ENCODE results near the gene CCDC9B.

CCDC9B gene

DNA sequence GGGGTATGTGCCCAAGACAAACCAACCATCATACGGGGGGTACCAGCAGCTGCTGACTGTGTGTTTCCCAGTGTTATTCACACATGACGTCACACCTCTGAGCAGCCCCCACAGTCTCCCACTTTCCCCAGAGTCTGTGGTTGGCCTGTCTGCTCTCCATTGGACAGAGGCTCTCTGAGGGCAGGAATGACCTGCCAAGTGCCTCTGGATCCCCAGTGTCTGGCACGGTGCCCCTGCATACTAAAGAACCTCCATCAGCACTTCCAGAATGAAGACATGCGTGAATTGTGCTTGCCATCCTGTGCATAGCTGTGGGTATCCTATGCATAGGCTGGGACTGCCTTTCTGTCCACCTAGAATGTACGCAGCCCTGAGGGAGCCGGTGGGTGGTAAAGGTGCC lies 3.5 kb upstream of the CCDC9B start:
- DNase-seq = no peak

DNA sequence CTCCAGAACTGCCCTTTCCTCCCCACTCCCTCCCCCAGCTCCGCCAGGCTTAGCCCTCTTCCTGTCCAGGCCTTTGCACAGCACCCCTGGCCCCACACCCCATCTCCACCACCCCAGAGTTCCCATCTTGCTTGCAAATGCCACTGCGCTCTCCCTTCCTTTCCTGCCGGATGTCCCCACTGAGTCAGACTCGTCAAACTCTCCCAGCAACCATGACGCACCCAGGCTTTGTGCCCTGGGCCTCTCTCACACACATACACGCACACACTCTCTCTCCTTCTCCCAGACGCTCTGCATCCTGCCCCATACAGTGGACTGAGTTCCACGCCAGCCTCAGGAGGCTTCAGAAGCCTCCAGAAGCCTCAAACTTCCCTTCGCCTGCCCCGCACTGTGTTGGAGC lies 2.8 kb upstream of the CCDC9B start:
- DNase-seq = no peak

GRCh38 chr15:40342416-40343320 lies 1.9 kb upstream of the CCDC9B start:
- DNase-seq = no peak

GRCh38 chr15:40340038-40340739 lies 550 bp downstream of the CCDC9B start:
- no peak for DNase-seq

GRCh38 chr15:40339621-40339945 lies 1.2 kb downstream of the CCDC9B start:
- no peak for DNase-seq

DNA sequence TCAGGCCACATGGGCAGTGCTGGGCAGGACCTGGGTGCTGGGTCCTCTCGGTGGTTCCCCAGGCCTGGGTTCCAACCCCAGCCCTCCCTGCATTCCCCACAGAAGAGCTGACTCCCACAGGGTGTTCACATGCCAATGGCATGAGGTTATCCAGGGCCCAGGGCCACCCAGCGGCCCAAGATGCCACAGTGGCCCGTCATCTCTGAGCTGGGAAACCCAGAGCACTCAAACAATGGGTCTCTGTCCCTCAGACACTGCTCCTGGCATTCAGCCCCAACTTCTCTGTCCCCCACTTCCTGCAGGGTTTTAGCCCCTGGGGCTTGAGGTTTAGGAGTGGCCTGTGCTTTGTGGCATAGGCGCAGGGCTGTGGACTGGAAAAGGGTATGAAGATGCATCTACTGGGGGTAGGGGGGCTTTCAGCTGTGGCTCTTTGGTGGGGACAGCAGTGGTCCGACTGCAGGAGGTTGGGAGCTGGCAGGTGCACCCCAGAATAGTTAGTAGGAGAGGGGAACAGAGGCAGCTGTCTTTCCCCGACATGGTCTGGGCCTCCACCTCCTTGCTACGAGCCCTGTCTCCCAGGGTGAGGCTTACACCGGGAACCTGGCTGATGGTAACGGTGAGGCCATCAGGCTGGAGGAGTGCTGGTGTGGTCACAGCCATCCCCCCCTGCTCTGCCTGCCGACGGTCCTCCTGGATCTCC lies 1.7 kb downstream of the CCDC9B start:
- no peak for DNase-seq

DNA sequence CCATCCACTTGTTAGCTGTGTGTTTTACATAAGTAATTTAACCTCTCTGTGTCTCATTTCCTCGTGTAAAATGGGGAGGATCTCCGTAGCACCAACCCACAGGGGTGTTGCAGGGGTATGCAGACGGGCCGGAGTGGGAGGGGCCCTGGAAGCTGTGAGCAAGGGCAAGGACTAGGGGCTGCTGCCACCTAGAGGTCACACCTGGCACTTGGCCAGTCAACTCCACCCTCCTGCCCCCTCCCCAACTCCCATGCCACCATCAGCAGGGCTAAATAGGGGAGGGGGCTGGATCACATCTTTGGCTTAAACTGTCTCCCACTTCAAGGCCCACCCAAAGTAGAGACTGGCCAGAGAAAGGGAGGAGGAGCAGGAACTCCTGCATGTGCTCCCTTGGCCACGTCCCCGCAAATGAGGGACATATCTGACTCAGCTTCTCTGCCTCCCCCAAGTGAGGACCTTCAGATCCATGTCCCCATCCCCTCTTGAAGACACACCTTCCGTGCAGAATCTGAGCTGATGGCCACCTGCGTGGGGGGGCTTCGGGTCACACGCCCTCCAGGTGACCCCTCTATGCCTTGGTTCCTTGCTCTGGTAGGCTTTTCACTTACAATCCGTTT lies 2.6 kb downstream of the CCDC9B start:
- peak; percentile 79 for DNase-seq

GRCh38 chr15:40337597-40337996 lies 3.1 kb downstream of the CCDC9B start:
- no peak for DNase-seq

GRCh38 chr15:40336744-40337122 lies 4.0 kb downstream of the CCDC9B start:
- DNase-seq = peak; percentile 11

DNA sequence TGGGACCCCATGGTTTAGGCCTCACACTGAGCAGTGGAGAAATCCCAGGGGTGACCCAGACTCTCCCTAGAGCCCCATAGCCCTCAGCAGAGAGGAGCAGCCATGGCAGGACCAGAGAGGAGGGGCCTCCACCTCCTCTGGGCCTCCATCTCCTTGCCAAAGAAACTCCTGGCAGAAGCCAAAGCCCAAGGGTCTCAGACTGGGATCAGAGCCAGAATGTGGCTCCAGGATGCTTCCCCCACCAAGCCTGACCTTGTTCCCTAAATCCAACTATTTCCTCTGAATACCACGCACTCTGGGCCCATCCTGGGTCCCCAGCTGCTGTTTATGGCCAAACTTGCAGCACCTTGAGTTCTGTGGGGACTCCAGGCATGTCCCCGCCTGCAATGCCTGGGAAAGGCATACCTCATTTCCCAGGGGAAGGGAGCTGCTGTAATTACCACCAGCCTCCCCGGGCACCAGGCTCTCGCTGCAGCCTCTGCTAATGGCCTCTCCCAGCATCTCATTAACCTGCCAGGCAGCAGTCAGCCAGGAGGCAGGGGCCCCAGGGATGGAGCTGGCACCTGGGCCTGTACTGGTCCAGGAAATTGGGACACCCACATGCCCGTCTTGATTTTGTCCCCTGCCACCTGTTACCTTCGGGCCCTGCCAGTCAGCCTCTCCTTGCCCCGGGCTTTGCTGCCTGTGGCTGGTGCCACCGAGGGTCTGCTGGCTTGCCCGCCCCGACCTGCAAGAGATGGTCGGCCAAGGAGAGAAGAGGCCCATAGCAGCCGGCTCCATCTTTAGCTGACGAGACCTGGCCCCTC lies 4.6 kb downstream of the CCDC9B start:
- no peak for DNase-seq

DNA sequence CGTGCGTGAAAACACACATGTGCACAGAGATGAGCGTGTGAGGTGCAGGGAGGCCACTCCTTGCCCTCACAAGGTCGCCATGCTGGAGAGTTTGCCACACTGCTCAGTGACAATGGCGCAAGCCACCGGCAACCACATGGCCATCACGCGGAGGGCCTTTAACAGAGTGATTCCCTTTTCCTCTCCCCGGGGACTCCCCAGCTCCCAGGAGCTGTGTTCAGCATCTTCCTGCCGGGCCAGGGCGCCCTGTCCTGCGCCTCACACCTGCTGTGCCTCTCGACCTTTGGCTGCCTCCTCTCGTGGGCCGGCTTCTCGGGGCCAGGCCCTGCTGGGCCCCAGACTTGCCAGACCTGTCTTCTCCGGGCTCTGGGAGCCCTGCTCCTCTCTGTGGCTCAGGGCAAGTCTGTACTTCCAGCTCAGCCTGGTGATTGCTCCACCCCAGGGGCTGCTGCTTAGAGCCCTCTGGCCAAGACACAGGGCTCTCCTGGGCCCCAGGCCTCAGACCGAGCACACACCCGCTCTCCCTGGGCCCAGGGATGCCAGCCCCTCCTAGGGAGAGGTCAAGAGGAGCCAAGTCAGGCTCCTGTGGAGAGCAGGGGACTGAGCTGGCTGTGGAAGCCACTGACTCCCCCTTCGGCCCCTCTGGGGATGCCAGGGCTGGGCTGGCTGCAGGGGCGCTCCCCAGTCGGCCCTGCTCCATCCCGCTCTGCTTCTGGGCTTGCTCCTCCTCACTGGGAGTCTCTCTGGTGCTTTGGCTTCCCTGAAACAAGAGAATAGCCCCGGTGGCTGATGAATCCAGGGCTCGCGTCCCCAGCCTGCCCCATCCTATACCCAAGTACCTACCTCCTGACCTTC lies 5.6 kb downstream of the CCDC9B start:
- DNase-seq = no peak

GRCh38 chr15:40334541-40334940 lies 6.2 kb downstream of the CCDC9B start:
- DNase-seq = no peak

DNA sequence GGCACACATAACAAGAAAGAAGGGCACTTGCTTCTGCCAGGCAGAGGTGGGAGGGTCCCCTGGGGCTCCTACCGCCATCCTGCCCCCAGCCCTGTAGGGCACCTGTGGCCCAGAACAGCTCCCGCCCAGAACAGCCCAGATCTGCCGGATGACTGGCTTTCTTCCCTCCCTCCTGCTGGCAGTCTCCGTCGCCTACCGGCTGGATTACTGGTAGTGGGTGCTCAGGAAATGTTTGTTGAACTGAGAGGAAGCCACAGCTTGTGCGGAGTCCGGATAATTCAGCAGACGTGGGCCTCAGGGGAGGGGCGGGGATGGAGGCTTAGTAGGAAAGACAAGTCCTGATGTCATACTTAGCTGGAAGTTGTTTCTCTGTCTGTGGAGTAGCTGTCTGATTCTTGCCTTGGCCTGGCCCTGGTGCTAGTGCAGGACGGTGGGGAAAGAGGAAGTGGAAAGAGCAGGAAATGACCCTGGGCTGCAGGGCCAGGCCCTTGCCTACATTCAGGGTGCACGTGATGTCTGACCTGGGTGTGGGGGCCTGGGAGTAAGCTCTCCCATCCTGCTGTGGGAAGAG lies 6.7 kb downstream of the CCDC9B start:
- peak; percentile 39 for DNase-seq

DNA sequence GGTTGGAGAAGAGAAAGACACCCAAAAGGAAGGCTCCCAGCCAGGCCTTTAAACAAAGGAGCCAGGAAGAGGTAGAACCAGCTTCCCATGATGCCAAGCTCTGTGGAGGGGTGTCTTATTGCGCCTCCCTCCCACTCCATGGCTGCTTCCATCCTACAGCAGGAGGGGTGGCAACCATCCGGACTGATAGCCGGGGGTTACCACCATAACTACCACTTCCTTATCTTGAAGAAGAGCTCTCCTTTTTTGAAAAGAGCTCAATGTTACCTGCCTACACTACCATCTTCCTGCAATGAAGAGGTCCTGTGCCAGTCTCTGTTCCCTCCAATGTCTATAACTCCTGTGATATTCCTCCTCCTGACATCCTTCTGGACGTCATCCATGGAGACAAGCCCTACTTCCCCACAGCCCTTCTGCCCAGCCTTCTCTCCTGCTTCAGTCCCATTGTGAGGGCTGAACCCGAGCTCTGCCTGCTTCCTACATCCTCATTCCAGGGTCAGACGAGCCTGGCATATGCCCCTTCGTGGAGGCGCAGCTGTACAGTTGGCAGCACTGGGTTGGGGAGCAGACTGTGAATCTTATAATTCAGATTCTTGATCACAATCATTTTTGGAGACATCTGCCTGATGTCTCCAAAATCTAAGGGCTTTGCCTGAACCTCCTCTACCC lies 8.5 kb downstream of the CCDC9B start:
- no peak for DNase-seq

GRCh38 chr15:40331637-40332036 lies 9.1 kb downstream of the CCDC9B start:
- DNase-seq = no peak

GRCh38 chr15:40331026-40331425 lies 9.7 kb downstream of the CCDC9B start:
- no peak for DNase-seq

- DNase-seq = no peak
Measured at GRCh38 chr15:40330368-40330836, 10.3 kb downstream of the CCDC9B start.

DNA sequence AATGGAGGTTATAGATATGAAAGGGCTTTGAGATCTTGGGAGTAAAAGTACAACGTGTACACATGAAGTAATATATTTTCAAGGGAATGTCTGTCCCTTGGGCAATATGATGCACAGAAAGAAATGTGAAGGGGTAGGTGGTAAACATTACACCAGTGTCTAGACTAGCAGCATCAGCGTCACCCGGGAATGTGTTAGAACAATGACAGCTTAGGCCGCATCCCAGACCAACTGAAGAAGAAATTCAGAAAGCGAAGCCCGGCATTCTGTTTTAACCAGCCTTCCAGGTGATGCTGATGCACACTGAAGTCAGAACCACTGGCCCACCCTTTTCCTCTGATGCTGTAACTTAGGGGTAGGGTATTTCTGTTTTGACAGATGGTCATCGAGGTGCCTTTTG lies 10.9 kb downstream of the CCDC9B start:
- DNase-seq = no peak

- no peak for DNase-seq
Measured at GRCh38 chr15:40328751-40329150, 12.0 kb downstream of the CCDC9B start.

DNA sequence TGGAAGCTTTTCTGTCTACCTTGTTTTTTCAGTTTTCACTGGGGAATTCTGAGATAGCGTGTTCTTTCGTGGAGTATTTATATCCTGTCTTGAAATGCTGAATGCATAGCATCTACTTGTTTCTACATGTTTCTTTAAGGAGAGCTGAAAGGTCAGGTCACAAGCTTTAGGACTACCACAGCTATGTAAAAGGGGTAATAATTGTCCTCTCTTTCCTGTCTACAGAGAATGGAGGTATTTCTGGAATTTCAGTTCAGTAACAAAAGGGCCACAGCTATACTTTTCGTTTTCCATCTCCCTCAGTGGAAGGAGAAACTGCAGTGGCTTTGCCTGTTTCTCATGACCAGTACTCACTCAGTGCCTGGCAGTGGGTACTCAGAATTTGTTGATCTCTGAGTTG lies 12.6 kb downstream of the CCDC9B start:
- no peak for DNase-seq
